ENCODE results near the gene SBF2. TPM values are rescaled to one million over a fixed set of nuclear protein-coding genes. Genes with fewer than 3 reads are reported as not detected.

SBF2 gene
- total and polyA plus RNA-seq, 9 of the 15 experiments (the other 6 are each of a cell fraction or from before 2014, with no cell fraction given): 0.80 to 9.5 (median 5.0) TPM

DNA sequence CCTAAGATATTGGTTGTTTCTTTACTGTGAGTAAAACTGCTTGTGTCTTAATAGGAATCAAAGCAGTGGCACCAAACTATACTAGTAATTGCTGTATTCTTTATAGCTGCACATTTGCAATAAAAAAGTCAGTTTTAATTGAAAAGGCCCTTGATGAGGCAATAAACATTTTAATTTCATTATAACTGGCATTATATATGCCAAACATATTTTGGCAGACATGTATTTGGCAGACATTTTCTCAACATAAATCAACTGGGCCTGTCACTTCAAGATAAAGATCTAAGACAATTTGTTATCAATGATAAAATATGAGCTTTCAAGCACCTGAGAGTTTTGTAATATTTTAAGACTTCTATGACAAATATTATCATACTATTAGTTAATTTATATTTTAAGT, 245.7 kb downstream of the SBF2 start:
- Histone ChIP-seq H3K79me2 (ENCODE audit: control insufficient read depth, insufficient read depth, low read length) (no peaks in the 10 kb centered on the region), H3K36me3 (ENCODE audit: control insufficient read depth, insufficient read depth, low read length) (no peaks in the 10 kb centered on the region), H3K4me3 (no peak overlapping the region), H3K4me1 (replicated peaks in 1 of 2; ENCODE audit: control insufficient read depth in 2 of 2, insufficient read depth in 2 of 2, low read length in 2 of 2) (no peaks in the 10 kb centered on the region), H3K9me1 (ENCODE audit: control insufficient read depth, insufficient read depth, low read length) (no peaks in the 10 kb centered on the region), H3K27me3 (ENCODE audit: control insufficient read depth in 2 of 2, insufficient read depth in 2 of 2, low read length in 2 of 2) (no peaks in the 10 kb centered on the region), H3K27ac (ENCODE audit: extremely low read depth, low read depth, low read length) (no peak overlapping the region), H3K4me2 (ENCODE audit: insufficient read depth, low read length) (no peak overlapping the region), H4K20me1 (replicated peaks; ENCODE audit: control insufficient read depth, insufficient read depth, low read length) (no peaks in the 10 kb centered on the region), H3K9me3 (replicated peaks; ENCODE audit: control insufficient read depth, insufficient read depth, low read depth, low read length) (0 out of 2 replicates have a peak, but pooled peaks cover 4% of the 10 kb centered on the region), H3K9ac (ENCODE audit: insufficient read depth in 1 of 2, low read depth in 2 of 2, low read length in 2 of 2) (no peak overlapping the region), H2AFZ (ENCODE audit: low read depth, low read length) (no peak overlapping the region)
- FAIRE-seq (no peak), ATAC-seq (no peak), DNase-seq (ENCODE audit: extremely low read depth in 1 of 4, low spot score in 3 of 4) (no peak)
- no peak for TF ChIP-seq FIP1L1 (IDR thresholded peaks at IDR 0.05; ENCODE audit: low read depth, low read length, poor library complexity, severe bottlenecking)
- peak; percentile 10 for TF ChIP-seq MEIS2 (IDR thresholded peaks at IDR 0.05; ENCODE audit: partially characterized antibody)
- ChIA-PET POLR2A (no interaction called here), CTCF (ENCODE audit: low intra/inter-chr PET ratio) (no interaction called here)
- in situ Hi-C loops (cut with MboI) (no loop called here), intact Hi-C loops (cut with micrococcal nuclease) (no loop called here)
- no TSS peak for BruUV-seq (replicated peaks)

DNA sequence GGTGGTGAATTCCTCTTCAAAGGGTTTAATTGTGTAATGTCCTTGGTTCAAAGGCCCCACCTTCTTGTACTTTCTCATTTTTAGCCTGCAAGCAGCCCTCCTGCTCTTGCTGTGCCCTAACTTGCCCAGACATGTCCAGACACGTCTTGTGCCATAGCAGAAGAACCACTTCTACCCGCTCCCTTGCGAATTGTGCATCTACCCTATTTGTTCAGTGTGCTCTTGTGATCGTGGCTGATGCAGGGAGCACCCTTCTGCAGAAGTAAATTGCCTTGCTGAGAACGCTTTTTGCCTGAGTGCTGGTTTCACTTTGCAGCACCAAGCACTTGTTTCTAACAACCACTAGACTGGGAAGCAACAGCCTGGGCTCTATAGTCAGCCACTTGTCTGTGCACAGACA, 249.4 kb downstream of the SBF2 start:
- intact Hi-C loops (cut with micrococcal nuclease): no loop called here
- Histone ChIP-seq H4K20me1 (replicated peaks; ENCODE audit: control insufficient read depth, insufficient read depth, low read length) (no peaks in the 10 kb centered on the region), H3K79me2 (ENCODE audit: control insufficient read depth, insufficient read depth, low read length) (no peaks in the 10 kb centered on the region), H2AFZ (ENCODE audit: low read depth, low read length) (no peak overlapping the region), H3K9me3 (replicated peaks; ENCODE audit: control insufficient read depth, insufficient read depth, low read depth, low read length) (0 out of 2 replicates have a peak, but pooled peaks cover 4% of the 10 kb centered on the region), H3K9me1 (ENCODE audit: control insufficient read depth, insufficient read depth, low read length) (no peaks in the 10 kb centered on the region), H3K4me2 (ENCODE audit: insufficient read depth, low read length) (no peak overlapping the region), H3K27me3 (ENCODE audit: control insufficient read depth in 2 of 2, insufficient read depth in 2 of 2, low read length in 2 of 2) (no peaks in the 10 kb centered on the region), H3K27ac (ENCODE audit: extremely low read depth, low read depth, low read length) (no peak overlapping the region), H3K9ac (ENCODE audit: insufficient read depth in 1 of 2, low read depth in 2 of 2, low read length in 2 of 2) (no peak overlapping the region), H3K4me3 (no peak overlapping the region), H3K4me1 (replicated peaks in 1 of 2; ENCODE audit: control insufficient read depth in 2 of 2, insufficient read depth in 2 of 2, low read length in 2 of 2) (no peaks in the 10 kb centered on the region), H3K36me3 (ENCODE audit: control insufficient read depth, insufficient read depth, low read length) (no peaks in the 10 kb centered on the region)
- FAIRE-seq (no peak), ATAC-seq (no peak), DNase-seq (ENCODE audit: extremely low read depth in 1 of 4, low spot score in 3 of 4) (no peak)
- ChIA-PET CTCF (ENCODE audit: low intra/inter-chr PET ratio) (no interaction called here), POLR2A (no interaction called here)
- TF ChIP-seq CBX5 (IDR thresholded peaks at IDR 0.05; ENCODE audit: borderline replicate concordance, low read depth) (peak; percentile 96), TRIM28 (IDR thresholded peaks at IDR 0.05) (peak; percentile 87), ZNF280A (IDR thresholded peaks at IDR 0.05; ENCODE audit: low read depth, partially characterized antibody) (peak; percentile 91), ZEB2 (IDR thresholded peaks at IDR 0.05) (peak; percentile 43; the same call in 1 of the 2 replicates), JUN (IDR thresholded peaks at IDR 0.05; ENCODE audit: borderline replicate concordance, low read depth, low read length) (peak; percentile 14; the same call in 1 of the 2 replicates), JUN (CRISPR knock-in tag; IDR thresholded peaks at IDR 0.05; ENCODE audit: borderline replicate concordance) (no peak), ZNF561 (CRISPR knock-in tag; conservative IDR thresholded peaks at IDR 0.05) (peak; percentile 90), CBX3 (IDR thresholded peaks at IDR 0.05; ENCODE audit: borderline replicate concordance in 1 of 2, low read length in 2 of 2) (peak in 1 of 2 experiments; percentile 97; a peak in 2 of 3 replicates), E2F5 (CRISPR knock-in tag; IDR thresholded peaks at IDR 0.05) (no peak), CBX1 (IDR thresholded peaks at IDR 0.05; ENCODE audit: low read depth) (0 out of 2 replicates have a peak, but pooled peaks have one; percentile 58), MTF1 (CRISPR knock-in tag; IDR thresholded peaks at IDR 0.05; ENCODE audit: borderline replicate concordance) (no peak)
- no TSS peak for BruUV-seq (replicated peaks)
- in situ Hi-C loops (cut with MboI): no loop called here
- 2% methylated on average over 5 of the region's 5 CpGs for WGBS (ENCODE audit: insufficient coverage, low coverage, missing lambda C conversion rate)
